GM18520 (cell line): Measurements from ENCODE around the gene EPHB1.
"Not testable (repeated sequence)": the region's sequence is repeated elsewhere in the genome, so short reads cannot be mapped to it uniquely, and the experiment has no call there.

ENCODE experiments used
- ATAC-seq: cut with Tn5 transposase; IDR thresholded peaks from one replicate; pipeline ENCODE4 v1.9.1; 2021; ENCODE audit not compliant: unreplicated experiment

Gene EPHB1

DNA sequence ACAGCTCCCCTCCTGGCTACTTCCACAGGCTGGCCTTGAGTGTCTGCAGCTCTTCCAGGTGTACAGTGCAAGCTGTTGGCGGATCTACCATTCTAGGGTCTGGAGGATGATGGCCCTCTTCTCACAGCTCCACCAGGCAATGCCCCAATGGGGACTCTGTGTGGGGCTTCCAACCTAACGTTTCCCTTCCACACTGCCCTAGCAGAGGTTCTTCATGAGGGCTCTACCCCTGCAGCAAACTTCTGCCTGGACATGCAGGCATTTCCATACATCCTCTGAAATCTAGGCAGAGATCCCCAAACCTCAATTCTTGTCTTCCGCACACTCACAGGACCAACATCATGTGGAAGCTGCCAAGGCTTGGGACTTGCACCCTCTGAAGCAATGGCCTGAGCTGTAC lies 438.4 kb downstream of the EPHB1 start:
- not testable (repeated sequence) for ATAC-seq

- no peak for ATAC-seq
Measured at GRCh38 chr3:135235541-135235940, 440.5 kb downstream of the EPHB1 start.

DNA sequence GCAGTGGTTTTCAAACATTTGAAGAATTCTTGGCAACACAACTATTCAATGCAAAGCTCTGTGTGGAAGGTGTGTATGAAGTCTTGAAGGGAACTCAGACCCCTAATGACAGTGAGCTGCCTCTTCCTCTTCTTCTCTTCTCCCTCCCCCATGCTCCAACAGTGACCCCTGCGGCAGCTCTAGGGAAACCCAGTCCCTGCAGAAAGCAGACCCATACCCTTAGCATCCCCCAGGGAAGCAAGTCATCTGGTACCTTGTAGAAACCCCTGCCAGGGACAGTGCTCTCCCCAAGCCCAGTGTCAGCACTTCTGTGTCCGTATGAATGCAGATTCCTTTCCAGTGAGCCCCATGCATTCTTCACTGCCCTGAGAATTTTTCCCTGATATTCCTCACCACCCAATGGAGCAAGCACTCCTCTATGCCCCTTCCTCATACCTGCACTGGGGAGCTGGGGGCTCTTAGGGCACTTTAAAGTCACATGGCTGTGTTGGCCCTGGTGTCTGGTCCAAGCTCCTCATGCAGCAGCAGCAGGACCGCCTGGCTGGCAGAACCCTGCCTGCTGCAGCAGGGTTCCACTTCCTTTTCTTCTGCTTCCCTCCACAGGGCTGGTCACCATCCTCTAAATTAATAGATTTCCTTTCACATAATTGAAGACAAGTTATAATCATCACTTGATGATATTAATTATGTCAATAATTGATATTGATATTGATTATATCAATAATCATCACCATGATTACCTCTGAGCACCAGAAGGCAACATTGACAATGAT lies 442.5 kb downstream of the EPHB1 start:
- no peak for ATAC-seq

- no peak for ATAC-seq
Measured at GRCh38 chr3:135238236-135238830, 443.3 kb downstream of the EPHB1 start.

- ATAC-seq = no peak
Measured at GRCh38 chr3:135238871-135239614, 444.0 kb downstream of the EPHB1 start.

DNA sequence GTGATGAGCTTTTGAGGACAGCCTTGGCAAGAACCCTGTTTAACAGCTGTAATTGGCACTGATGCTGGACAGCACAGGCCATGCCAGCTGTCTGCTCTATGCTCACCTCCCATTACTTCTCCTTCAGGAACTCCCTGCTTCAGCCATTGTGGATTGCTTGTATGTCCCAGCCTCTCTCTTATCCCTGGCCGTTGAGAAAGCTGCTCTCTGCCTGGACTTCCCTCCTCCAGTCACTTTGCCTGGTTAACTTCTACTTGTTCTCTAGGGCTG lies 444.5 kb downstream of the EPHB1 start:
- ATAC-seq = no peak

DNA sequence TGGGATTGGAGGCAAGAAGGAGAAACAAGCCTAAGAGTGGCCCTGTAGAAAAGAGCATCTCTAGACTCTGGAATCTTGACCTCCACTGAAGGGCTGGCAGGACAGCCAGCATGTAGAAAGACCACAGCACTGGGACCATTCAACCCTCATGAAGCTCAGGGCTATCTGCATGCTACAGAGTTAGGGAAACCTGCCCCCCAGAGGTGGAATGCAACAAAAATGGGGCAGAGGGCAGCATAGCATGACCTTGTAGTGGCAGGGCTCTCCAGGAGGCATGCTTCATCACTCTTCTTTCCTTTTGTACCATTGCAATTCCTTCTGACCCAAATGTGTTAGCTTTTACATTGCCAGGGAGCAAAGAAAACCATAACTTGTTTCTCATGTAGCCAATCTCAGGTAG lies 445.4 kb downstream of the EPHB1 start:
- no peak for ATAC-seq

- no peak for ATAC-seq
Measured at GRCh38 chr3:135242285-135242684, 447.2 kb downstream of the EPHB1 start.

- ATAC-seq = no peak
Measured at GRCh38 chr3:135243616-135244015, 448.6 kb downstream of the EPHB1 start.

- ATAC-seq = no peak
Measured at GRCh38 chr3:135246027-135246426, 451.0 kb downstream of the EPHB1 start.

DNA sequence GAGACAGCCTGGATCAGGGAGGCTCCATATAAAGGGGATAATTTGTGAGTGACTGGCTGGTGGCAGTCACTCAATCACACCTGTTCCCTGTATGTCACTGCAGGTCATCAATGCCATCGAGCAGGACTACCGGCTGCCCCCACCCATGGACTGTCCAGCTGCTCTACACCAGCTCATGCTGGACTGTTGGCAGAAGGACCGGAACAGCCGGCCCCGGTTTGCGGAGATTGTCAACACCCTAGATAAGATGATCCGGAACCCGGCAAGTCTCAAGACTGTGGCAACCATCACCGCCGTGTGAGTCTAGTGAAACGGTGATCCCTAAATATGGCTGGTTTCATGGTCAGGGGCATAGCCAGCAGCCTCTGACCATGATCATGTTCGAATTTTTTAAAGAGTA lies 453.2 kb downstream of the EPHB1 start:
- no peak for ATAC-seq

- ATAC-seq = no peak
Measured at GRCh38 chr3:135249186-135249585, 454.1 kb downstream of the EPHB1 start.

- no peak for ATAC-seq
Measured at GRCh38 chr3:135258916-135259315, 463.9 kb downstream of the EPHB1 start.

DNA sequence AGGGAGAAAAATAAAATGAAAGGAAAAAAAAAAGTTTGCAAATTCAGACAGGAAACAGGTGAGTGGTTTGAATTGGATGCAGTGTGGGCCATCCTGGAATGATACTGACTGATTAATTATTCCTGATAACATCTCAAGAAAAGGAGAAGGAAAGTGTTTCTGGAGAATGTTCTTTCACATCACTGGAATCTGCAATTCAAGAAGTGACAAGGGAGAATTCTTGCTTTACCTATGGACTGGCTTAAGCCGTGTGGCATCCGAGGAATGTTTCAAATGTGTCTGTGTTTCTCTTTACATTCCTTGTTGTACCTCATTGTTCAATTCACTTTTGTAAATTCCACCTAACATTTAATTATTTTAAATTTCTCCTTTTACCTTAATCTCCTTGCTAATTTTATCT lies 465.0 kb downstream of the EPHB1 start:
- no peak for ATAC-seq

DNA sequence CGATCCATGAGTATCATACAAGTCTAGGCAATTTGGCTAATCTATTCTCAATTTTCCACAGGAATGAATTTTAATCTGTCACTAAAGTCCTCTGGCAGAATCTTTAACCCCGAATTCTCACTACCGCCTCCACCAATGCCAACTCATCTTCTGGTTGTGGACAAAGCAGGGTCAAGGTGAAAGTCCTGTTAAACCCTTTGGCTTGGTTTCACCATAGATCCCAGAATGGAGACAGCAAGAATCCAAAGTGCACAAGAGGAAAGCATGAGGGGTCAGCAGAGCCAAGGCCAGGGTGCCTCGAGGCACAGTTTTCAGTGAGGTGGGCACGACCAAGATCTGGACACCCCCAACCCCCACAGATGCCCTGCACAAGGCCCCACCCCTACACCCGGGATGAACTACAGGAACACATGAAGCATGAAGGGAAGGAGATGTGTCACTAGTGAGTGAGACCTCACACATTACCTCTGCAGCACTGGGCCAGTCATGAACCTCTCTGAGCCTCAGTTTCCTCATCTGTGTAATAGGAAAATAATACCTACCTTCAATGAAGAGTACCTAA lies 466.2 kb downstream of the EPHB1 start:
- ATAC-seq = no peak

DNA sequence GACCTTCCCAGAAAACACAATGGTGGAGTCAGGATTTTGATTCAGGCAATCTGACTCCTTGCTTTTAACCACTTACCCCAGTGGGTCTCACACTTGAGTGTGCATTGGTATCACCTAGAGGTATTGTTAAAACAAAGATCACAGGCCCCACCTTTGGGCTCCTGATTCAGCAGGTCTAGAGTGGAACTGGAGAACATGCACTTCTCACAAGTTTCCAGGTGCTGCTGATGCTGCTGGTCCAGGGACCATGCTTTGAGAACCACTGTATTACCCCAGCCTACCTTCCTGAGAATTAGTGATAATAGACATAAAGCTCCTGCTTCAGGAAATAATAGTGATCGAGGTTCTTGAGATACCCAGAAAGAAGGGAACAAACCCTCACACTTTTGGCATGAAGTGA lies 466.9 kb downstream of the EPHB1 start:
- ATAC-seq = no peak

DNA sequence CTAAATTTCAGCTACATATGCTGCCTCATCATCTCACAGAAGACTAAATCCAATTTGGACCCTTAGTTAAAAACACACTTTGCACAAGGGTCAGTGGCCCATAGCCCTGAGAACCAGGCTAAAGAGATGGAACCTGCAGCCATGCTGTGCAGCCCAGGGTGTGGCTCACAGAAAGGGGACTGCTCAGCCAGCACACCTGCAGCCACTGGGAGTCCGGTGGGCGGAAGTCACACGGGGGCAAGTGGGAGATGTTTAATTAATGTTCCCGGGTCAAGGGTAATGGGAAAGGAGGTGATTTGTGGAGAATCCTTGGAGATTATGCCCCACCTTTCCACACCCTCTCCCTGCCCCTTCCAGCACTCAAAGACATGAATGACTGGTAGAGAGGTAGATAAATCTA lies 467.4 kb downstream of the EPHB1 start:
- ATAC-seq = no peak

GRCh38 chr3:135263331-135263730 lies 468.3 kb downstream of the EPHB1 start:
- no peak for ATAC-seq

DNA sequence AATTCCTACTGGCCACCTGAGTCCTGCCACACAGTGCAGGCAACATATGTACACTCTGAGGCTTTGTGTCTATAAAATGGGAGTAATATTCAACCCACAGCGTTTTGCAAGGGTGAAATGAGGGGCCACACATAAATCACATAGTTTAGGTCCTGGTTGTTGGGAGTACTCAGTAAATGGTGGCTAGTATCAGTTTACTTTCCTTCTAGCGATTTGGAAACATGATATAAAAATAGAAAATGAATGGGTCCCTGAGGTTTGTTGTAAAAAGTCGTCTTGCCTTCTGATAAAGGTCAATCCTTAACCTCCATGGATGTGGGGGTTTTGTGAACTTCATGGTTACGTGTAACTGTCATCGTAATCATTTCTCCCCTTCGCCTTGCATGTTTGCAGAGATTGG lies 472.4 kb downstream of the EPHB1 start:
- no peak for ATAC-seq

DNA sequence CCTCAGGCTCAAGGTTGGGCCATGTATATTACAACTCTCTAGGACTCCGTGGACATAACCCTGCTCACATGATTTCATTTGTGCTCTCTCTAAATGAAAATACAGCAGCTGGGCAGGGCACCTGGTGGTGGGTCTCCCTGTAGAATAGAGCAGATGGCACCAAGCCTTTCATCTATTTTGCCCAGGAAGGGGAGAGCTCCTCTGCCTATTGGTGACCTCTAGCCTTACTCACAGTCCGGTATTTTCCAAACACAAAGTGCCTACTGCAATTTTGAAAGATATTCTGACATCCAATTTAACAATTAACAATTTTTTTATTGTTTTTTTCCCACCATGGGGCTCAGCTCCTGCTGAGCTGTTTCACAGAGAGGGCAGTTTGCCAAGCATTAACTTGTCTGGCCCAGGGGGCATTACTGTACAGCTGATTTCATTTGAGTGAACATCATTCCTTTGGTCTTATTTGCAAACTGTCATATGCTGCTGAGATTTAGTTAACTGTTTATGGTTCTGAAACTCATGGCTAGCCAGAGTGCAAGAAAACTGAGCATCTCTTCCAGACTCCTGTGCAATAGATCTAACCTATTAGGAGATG lies 474.0 kb downstream of the EPHB1 start:
- no peak for ATAC-seq

GRCh38 chr3:135271177-135272025 lies 476.3 kb downstream of the EPHB1 start:
- no peak for ATAC-seq
